Midbrain (tissue), 1 donor: ENCODE measurements around the gene RBM42.
A peak's percentile ranks its signal among the peaks of the same experiment; 100 is the strongest.
"Not testable (repeated sequence)": the region's sequence is repeated elsewhere in the genome, so short reads cannot be mapped to it uniquely, and the experiment has no call there.

Experiments used
- DNase-seq: peaks from one replicate; lab custom pipeline; 2025; lab: John Stamatoyannopoulos, UW

RBM42 gene

GRCh38 chr19:35628565-35629331, at the start of gene RBM42:
TSS of gene RBM42 (plus strand) at chr19:35629036. CDS start at chr19:35629154, 118 bp downstream.
- DNase-seq = peak; percentile 96

- no peak for DNase-seq
These were observed 46.1 kb upstream of the RBM42 start for GRCh38 chr19:35582760-35583159.

GRCh38 chr19:35585848-35586247, 43.0 kb upstream of the RBM42 start, which contains the start of gene PMIS2:
TSS of gene PMIS2 (plus strand) at chr19:35586173. CDS start at chr19:35586260, 87 bp downstream.
- DNase-seq = no peak

GRCh38 chr19:35587321-35587720, 41.5 kb upstream of the RBM42 start:
- no peak for DNase-seq

- no peak for DNase-seq
These were observed 38.0 kb upstream of the RBM42 start for GRCh38 chr19:35590875-35591274.

- no peak for DNase-seq
These were observed 36.6 kb upstream of the RBM42 start for GRCh38 chr19:35592226-35592625.

GRCh38 chr19:35595026-35595425, 33.8 kb upstream of the RBM42 start:
- not testable (repeated sequence) for DNase-seq

- no peak for DNase-seq
These were observed 32.9 kb upstream of the RBM42 start for GRCh38 chr19:35595928-35596327.

- no peak for DNase-seq
These were observed 32.4 kb upstream of the RBM42 start for GRCh38 chr19:35596366-35596999.

- DNase-seq = no peak
These were observed 26.9 kb upstream of the RBM42 start for GRCh38 chr19:35601971-35602370.

- not testable (repeated sequence) for DNase-seq
These were observed 24.4 kb upstream of the RBM42 start for GRCh38 chr19:35604436-35604835.

GRCh38 chr19:35607170-35607569, 21.7 kb upstream of the RBM42 start:
- DNase-seq = not testable (repeated sequence)

GRCh38 chr19:35607661-35608060, 21.2 kb upstream of the RBM42 start:
- DNase-seq = no peak

- no peak for DNase-seq
These were observed 20.6 kb upstream of the RBM42 start for GRCh38 chr19:35608251-35608650.

GRCh38 chr19:35609851-35610353, 18.9 kb upstream of the RBM42 start:
- no peak for DNase-seq

GRCh38 chr19:35612224-35612558, 16.6 kb upstream of the RBM42 start:
- DNase-seq = no peak

GRCh38 chr19:35612559-35613321, 16.1 kb upstream of the RBM42 start, which contains the start of gene HAUS5:
TSS of gene HAUS5 (plus strand) at chr19:35612735. CDS start at chr19:35612795, 60 bp downstream.
- peak; percentile 91 for DNase-seq

- no peak for DNase-seq
These were observed 15.3 kb upstream of the RBM42 start for GRCh38 chr19:35613574-35613973.

- DNase-seq = no peak
These were observed 13.8 kb upstream of the RBM42 start for GRCh38 chr19:35615036-35615435.

- no peak for DNase-seq
These were observed 10.0 kb upstream of the RBM42 start for GRCh38 chr19:35618857-35619256.

GRCh38 chr19:35619290-35619923, 9.4 kb upstream of the RBM42 start:
- no peak for DNase-seq

- DNase-seq = no peak
These were observed 8.8 kb upstream of the RBM42 start for GRCh38 chr19:35620001-35620400.
